Activated naive CD8-positive, alpha-beta T cell treated with anti-CD3 and anti-CD28 coated beads for 36 hours (primary cell): ENCODE results near the gene GJD4. TPM values are rescaled to one million over a fixed set of nuclear protein-coding genes. Genes with fewer than 3 reads are reported as not detected.

Source experiments
- DNase-seq: peaks from one replicate; pipeline ENCODE4 v3.0.0; 2021
- H3K27ac Mint-ChIP-seq: one replicate; pipeline ENCODE4 v1.8.0; 2022; ENCODE audit warnings: mild to moderate bottlenecking, moderate library complexity, mixed read lengths
- H3K27me3 Mint-ChIP-seq: one replicate; pipeline ENCODE4 v1.8.0; 2022; ENCODE audit warnings: mild to moderate bottlenecking, mixed read lengths
- H3K36me3 Mint-ChIP-seq: one replicate; pipeline ENCODE4 v1.8.0; 2021; ENCODE audit warnings: mild to moderate bottlenecking, mixed read lengths
- H3K4me1 Mint-ChIP-seq: one replicate; pipeline ENCODE4 v1.8.0; 2021; ENCODE audit warnings: mixed read lengths
- H3K4me3 Mint-ChIP-seq: one replicate; pipeline ENCODE4 v1.8.0; 2022; ENCODE audit warnings: mild to moderate bottlenecking, moderate library complexity, mixed read lengths
- H3K9me3 Mint-ChIP-seq: one replicate; pipeline ENCODE4 v1.8.0; 2022; ENCODE audit warnings: mixed read lengths
- total RNA-seq, 2 experiments: library from RNA; stranded (reverse); gene quantifications; one replicate each; pipeline ENCODE4 v1.2.3, GENCODE V29; 2021

The GJD4 gene
- total RNA-seq, 2 experiments from 2014 or later, result not detected

DNA sequence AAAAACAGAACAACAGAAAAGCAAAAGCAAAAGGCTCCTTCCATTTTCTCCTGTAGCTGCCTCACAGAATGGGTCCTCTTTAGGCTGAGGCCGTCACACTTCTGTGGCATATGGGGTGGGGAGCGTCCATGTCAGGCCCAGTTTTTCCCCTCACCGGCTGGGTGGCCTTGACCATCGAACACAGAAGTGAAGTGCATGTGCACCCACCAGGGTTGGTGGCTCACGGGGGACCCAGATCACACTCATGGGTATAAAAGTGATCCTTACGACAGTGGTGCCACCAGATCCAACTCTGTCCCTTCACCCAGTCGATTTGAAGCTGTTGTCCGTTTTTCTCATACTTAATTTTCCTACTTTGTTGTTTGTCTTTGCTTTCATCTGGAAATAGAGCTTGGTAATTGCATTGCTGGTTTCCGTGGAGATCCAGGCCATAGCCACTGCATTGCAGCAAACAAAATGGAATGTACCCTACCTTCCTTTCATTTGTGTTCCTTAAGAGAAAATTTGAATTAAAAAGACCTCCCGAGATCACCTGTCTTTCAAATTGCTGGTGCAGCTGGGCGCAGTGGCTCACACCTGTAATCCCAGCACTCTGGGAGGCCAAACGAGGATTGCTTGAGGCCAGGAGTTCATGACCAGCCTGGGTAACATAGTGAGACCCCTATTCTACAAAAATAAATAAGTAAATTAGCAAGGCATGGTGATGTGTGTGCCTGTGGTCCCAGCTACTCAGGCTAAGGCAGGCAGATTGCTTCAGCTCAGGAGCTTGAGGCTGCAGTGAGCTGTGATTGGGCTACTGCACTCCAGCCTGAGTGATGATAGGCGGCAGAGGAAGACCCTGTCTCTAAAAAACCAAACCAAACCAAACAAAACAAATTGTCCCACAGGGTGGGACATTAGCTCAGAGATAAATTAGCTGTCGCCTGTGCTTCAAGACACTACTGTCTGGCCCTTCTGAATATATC is 10.7 kb upstream of the GJD4 start:
- no peaks in the 10 kb centered on the region for H3K36me3 Mint-ChIP-seq
- no peak overlapping the region for H3K27ac Mint-ChIP-seq
- H3K9me3 Mint-ChIP-seq, result peaks cover 4% of the 10 kb centered on the region
- H3K4me1 Mint-ChIP-seq, result no peaks in the 10 kb centered on the region
- H3K4me3 Mint-ChIP-seq, result no peak overlapping the region
- H3K27me3 Mint-ChIP-seq, result peaks cover 22% of the 10 kb centered on the region
- no peak for DNase-seq

DNA sequence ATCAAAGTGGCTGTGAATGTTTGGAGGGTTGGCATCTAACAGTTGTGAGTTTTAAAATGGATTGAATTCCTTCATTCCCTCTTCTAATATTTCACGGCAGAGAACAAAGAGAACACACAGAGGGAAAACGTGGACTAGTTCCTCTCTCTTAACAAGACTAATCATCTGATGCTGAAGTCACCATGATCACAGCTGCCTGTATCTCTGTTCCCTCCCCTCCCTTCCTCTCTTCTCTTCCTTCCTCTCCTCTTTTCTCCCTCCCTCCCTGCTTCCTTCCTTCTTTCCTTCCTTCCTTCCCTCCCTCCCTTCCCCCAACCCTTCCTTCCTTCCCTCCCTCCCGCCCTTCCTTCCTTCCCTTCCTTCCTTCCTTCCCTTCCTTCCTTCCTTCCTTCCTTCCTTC is 10.0 kb upstream of the GJD4 start:
- Mint-ChIP-seq H3K9me3 (peaks cover 4% of the 10 kb centered on the region), H3K4me1 (no peaks in the 10 kb centered on the region), H3K27me3 (peaks cover 25% of the 10 kb centered on the region), H3K4me3 (no peak overlapping the region), H3K27ac (no peak overlapping the region), H3K36me3 (no peaks in the 10 kb centered on the region)
- no peak for DNase-seq

DNA sequence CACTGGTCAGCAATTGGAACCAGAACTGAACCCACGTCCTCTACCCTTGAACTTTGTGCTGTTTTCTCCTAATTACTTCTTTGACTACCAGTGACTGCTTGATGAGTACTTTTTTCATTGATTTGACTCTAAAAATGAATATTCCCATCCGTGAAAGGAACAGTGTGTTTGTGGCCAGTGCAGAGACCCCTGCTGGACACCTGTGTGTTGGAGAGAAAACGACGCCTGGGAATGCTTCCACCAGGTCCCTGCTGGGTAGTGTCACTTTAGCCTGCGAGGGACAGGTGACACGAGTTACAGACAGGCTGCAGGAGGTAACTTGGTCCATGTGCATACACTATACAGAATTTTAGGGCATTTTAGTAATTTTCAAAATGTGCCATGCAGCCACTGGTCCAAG is 6.8 kb upstream of the GJD4 start:
- no peaks in the 10 kb centered on the region for H3K4me1 Mint-ChIP-seq
- H3K9me3 Mint-ChIP-seq, result peaks cover 4% of the 10 kb centered on the region
- no peaks in the 10 kb centered on the region for H3K36me3 Mint-ChIP-seq
- no peak for DNase-seq
- H3K4me3 Mint-ChIP-seq, result no peak overlapping the region
- peaks cover 37% of the 10 kb centered on the region for H3K27me3 Mint-ChIP-seq
- H3K27ac Mint-ChIP-seq, result no peak overlapping the region

DNA sequence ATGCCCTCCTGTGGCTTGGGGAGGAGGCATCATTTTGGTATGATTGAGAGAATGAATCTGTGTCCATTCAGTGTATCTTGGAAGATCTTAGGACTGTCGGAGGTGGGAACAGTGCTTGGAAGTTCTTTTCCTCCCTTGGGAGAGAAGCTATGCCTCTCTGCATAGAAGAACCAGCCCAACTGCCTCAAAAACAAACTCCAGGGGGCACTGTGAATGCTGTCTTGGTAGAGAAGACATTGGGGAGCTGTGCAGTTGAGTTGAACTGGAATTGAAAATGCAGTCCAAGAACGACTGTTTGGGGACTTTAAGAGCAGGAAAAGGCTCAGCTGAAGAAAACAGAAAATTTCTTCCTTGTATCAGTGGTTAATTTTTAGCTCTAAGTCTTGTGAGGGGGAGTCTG is 4.9 kb upstream of the GJD4 start:
- H3K4me3 Mint-ChIP-seq, result no peak overlapping the region
- no peaks in the 10 kb centered on the region for H3K36me3 Mint-ChIP-seq
- H3K27ac Mint-ChIP-seq, result no peak overlapping the region
- peaks cover 42% of the 10 kb centered on the region for H3K27me3 Mint-ChIP-seq
- DNase-seq, result no peak
- no peaks in the 10 kb centered on the region for H3K4me1 Mint-ChIP-seq
- H3K9me3 Mint-ChIP-seq, result peaks cover 4% of the 10 kb centered on the region

DNA sequence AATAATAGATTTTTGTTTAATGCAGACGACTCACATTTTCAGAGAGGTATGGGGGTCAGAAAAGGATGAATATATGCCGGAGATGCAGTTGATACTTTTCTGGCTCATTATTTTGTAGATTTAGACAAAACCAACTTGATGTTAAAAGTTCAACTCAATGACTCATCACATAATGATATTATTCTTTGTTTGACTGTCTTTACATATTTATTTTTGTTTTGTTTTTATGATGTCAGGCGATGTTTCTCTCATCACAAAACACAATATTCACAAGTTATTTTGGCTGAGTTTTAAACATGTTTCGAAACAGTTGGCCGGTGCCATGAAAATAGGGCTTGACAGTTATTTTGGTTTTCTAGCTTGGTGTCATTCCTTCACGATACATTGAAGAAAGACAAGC is 1.3 kb downstream of the GJD4 start:
- DNase-seq, result no peak
- no peak overlapping the region for H3K4me3 Mint-ChIP-seq
- no peaks in the 10 kb centered on the region for H3K36me3 Mint-ChIP-seq
- no peak overlapping the region for H3K27ac Mint-ChIP-seq
- peaks cover 70% of the 10 kb centered on the region for H3K27me3 Mint-ChIP-seq
- peaks cover 4% of the 10 kb centered on the region for H3K4me1 Mint-ChIP-seq
- peaks cover 3% of the 10 kb centered on the region for H3K9me3 Mint-ChIP-seq

DNA sequence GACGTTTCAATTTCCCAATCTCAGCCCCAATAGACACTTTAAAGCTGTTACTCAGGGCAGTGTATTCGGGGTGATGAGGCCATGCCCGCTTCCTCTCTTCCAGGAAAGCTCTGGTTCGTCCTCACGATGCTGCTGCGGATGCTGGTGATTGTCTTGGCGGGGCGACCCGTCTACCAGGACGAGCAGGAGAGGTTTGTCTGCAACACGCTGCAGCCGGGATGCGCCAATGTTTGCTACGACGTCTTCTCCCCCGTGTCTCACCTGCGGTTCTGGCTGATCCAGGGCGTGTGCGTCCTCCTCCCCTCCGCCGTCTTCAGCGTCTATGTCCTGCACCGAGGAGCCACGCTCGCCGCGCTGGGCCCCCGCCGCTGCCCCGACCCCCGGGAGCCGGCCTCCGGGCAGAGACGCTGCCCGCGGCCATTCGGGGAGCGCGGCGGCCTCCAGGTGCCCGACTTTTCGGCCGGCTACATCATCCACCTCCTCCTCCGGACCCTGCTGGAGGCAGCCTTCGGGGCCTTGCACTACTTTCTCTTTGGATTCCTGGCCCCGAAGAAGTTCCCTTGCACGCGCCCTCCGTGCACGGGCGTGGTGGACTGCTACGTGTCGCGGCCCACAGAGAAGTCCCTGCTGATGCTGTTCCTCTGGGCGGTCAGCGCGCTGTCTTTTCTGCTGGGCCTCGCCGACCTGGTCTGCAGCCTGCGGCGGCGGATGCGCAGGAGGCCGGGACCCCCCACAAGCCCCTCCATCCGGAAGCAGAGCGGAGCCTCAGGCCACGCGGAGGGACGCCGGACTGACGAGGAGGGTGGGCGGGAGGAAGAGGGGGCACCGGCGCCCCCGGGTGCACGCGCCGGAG is 2.6 kb downstream of the GJD4 start:
- Mint-ChIP-seq H3K9me3 (peaks cover 3% of the 10 kb centered on the region), H3K27ac (no peak overlapping the region), H3K27me3 (peaks cover 74% of the 10 kb centered on the region), H3K4me1 (peaks cover 4% of the 10 kb centered on the region), H3K4me3 (peak overlapping the region; percentile 51), H3K36me3 (no peaks in the 10 kb centered on the region)
- peak; percentile 4 for DNase-seq

DNA sequence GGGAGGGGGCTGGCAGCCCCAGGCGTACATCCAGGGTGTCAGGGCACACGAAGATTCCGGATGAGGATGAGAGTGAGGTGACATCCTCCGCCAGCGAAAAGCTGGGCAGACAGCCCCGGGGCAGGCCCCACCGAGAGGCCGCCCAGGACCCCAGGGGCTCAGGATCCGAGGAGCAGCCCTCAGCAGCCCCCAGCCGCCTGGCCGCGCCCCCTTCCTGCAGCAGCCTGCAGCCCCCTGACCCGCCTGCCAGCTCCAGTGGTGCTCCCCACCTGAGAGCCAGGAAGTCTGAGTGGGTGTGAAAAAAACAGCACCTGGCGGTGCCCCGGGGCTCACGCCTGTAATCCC is 3.2 kb downstream of the GJD4 start:
- H3K9me3 Mint-ChIP-seq, result peaks cover 3% of the 10 kb centered on the region
- peaks cover 4% of the 10 kb centered on the region for H3K4me1 Mint-ChIP-seq
- no peaks in the 10 kb centered on the region for H3K36me3 Mint-ChIP-seq
- no peak overlapping the region for H3K4me3 Mint-ChIP-seq
- DNase-seq, result no peak
- no peak overlapping the region for H3K27ac Mint-ChIP-seq
- peaks cover 68% of the 10 kb centered on the region for H3K27me3 Mint-ChIP-seq

DNA sequence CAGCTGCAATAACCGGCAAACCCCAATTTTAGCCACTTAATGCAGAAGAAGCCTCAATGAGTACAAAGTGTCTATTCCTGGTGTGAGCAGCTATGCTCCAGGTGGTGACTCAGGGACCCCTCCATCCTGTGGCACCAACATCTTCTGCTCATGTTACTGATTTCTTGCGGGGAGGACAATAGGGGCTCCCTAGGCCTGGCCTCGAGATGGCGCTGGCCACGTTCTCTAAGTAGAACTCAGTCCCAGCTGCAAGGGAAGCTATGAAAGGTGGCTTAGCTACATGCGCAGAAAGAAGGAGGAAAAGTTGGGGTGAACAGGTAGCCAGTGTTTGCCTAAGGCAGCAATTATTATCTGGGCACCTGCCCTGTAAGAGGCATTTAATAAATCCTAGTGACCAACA is 6.6 kb downstream of the GJD4 start:
- DNase-seq, result no peak
- H3K4me3 Mint-ChIP-seq, result no peak overlapping the region
- H3K27ac Mint-ChIP-seq, result no peak overlapping the region
- peaks cover 68% of the 10 kb centered on the region for H3K27me3 Mint-ChIP-seq
- H3K36me3 Mint-ChIP-seq, result no peaks in the 10 kb centered on the region
- H3K4me1 Mint-ChIP-seq, result peaks cover 4% of the 10 kb centered on the region
- peaks cover 3% of the 10 kb centered on the region for H3K9me3 Mint-ChIP-seq

DNA sequence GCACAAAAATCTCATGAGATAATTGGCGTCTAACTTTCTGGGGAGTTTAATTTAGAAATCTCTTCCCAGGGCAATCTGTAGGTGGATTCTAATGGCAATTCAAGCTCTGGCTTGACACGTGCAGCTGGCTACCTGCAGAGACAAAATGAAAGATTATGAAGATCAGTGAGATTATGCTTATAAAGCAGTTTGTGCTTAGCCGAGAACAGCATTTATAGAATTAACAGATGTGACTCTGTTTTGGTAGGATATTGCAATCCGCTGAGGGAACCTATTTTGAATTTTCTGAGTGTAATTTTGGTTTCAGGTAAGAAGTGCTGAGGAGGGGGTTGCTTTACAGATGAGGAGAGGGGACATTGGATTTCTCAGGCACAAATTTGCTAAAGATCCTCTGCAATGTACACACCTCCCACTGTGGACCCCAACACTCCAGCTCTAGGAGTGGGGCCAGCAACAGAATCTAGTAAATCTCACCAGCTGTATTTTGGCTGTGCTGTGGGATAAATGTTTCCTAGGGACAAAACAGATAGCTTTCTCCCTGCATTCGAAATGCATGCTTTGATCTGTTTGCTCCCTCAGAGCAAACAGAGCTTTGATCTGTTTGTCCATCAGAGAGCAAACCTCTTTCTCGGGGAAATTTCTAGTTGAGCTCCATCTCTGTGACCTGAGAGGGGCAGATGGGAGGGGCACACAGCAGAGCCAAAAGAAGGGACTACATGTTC is 7.4 kb downstream of the GJD4 start:
- Mint-ChIP-seq H3K9me3 (peaks cover 3% of the 10 kb centered on the region), H3K27ac (no peak overlapping the region), H3K27me3 (peaks cover 60% of the 10 kb centered on the region), H3K4me1 (no peaks in the 10 kb centered on the region), H3K4me3 (no peak overlapping the region), H3K36me3 (no peaks in the 10 kb centered on the region)
- DNase-seq, result no peak

DNA sequence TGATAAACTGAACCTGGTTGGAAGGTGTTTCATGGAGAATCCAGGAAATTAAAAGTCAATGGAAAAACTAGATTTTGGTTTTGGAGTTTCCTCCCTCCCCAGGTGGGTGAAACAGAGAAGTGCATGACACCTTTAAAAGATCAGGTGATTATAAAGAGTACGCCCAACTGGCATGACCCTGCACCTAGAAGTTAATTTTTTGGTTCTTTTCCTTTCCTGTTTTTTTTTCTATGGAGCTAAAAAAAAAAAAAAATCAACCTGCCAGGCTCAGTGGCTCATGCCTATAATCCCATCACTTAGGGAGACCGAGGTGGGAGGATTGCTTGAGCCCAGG is 7.9 kb downstream of the GJD4 start:
- no peaks in the 10 kb centered on the region for H3K36me3 Mint-ChIP-seq
- H3K9me3 Mint-ChIP-seq, result peaks cover 3% of the 10 kb centered on the region
- no peak overlapping the region for H3K27ac Mint-ChIP-seq
- DNase-seq, result no peak
- H3K4me1 Mint-ChIP-seq, result no peaks in the 10 kb centered on the region
- H3K4me3 Mint-ChIP-seq, result no peak overlapping the region
- peaks cover 55% of the 10 kb centered on the region for H3K27me3 Mint-ChIP-seq

DNA sequence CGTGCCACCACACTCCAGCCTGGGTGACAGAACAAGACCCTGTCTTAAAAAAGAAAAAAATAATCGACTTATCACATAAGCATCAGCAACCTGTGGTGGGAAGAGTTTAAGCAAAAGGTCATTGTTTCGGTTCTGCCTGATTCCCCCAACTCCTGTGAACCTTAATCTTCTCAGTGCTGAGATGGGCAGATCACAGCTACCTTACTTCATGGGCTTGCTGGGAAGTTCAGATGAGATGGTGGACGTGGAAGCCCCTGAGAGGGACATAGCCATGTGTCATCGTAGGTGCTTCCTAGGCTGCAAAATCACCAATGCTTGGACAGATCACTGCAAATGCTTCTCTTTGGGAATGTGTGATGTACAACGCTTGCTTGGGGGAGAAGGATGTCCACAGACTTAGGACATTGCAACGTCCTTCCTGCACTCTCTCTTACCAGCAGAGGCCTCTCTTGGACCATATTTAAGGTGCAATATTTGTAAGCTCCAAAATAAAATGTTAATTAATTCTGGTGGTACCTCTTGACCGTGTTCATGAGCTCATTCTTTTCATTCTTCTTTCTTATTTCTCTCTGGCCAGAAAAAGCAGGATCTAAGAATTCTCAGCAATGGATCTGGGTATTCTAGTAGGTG is 8.6 kb downstream of the GJD4 start:
- DNase-seq, result no peak
- no peaks in the 10 kb centered on the region for H3K4me1 Mint-ChIP-seq
- no peaks in the 10 kb centered on the region for H3K36me3 Mint-ChIP-seq
- H3K27me3 Mint-ChIP-seq, result peaks cover 54% of the 10 kb centered on the region
- no peak overlapping the region for H3K27ac Mint-ChIP-seq
- H3K4me3 Mint-ChIP-seq, result no peak overlapping the region
- H3K9me3 Mint-ChIP-seq, result peaks cover 4% of the 10 kb centered on the region

DNA sequence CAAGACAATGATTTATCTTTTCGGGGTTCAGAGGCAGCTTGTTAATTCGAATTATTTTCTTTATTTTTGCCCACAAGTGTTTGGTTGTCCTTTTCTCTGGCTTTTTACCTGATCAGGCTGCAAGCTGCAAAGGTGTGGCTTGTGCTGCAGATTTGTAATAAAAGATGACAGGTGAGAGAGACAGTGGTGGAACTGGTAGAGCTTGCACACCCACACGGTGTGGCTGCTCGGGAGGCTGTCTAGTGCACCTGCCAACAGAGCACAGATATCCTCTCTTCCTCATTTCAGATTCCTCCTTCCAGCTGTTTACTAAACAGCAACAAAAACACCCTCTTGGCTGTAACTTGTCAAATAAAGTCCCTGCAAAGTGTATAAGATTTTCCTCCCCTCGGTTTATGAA is 9.2 kb downstream of the GJD4 start:
- DNase-seq, result no peak
- Mint-ChIP-seq H3K27ac (no peak overlapping the region), H3K4me3 (no peak overlapping the region), H3K9me3 (peaks cover 6% of the 10 kb centered on the region), H3K36me3 (no peaks in the 10 kb centered on the region), H3K27me3 (peaks cover 50% of the 10 kb centered on the region), H3K4me1 (no peaks in the 10 kb centered on the region)

DNA sequence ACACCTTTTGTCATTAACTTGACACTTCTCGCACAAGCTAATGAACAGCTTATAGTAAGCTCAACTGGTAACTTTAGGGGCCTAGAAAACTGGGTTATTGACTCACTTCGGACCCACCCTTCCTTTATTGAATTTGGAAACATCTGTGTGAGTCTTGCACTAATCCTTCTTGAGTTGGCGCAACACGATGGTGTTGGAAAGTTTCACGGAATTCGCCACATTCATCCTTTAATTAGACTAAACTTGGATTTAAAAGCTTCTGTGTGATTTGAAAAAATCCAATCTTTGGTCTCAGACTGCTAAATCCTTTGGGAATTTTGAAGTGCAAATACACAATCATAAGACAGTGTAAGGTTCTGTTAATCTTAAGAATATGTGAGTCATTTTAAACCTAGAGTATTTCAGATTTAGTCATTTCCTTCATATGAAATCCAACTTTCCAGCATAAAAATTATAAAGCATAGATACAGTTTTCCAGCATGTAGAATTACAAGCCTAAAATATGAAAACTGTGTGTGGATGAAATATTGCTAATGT is 21.9 kb downstream of the GJD4 start:
- H3K27ac Mint-ChIP-seq, result no peak overlapping the region
- no peak for DNase-seq
- H3K4me3 Mint-ChIP-seq, result no peak overlapping the region
- H3K36me3 Mint-ChIP-seq, result no peaks in the 10 kb centered on the region
- H3K4me1 Mint-ChIP-seq, result no peaks in the 10 kb centered on the region
- peaks cover 15% of the 10 kb centered on the region for H3K27me3 Mint-ChIP-seq
- no peaks in the 10 kb centered on the region for H3K9me3 Mint-ChIP-seq

DNA sequence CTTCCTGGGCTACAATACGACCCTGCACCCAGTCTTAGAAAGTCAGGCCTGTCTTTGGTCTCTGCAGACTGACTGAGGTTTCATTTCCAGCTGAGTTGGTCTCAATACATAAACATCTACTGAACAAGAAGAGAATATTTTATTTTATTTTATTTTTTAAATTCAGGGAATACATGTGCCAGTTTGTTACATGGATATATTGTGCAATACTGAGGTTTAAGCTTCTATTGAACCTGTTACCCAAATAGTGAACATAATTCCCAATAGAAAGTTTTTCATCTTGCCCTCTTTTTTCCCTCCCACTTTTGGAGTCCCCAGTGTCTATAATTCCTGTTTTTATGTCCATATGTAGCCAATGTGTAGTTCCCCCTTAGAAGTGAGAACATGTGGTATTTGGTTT is 26.3 kb downstream of the GJD4 start:
- H3K36me3 Mint-ChIP-seq, result no peaks in the 10 kb centered on the region
- H3K27ac Mint-ChIP-seq, result no peak overlapping the region
- DNase-seq, result no peak

More for the DNA sequence above, 26.3 kb downstream of the GJD4 start:
- Mint-ChIP-seq H3K4me1 (peaks cover 4% of the 10 kb centered on the region), H3K9me3 (no peaks in the 10 kb centered on the region), H3K4me3 (no peak overlapping the region), H3K27me3 (peaks cover 15% of the 10 kb centered on the region)
